B cell (primary cell): Measurements from ENCODE around the gene ZNF106. TPM values are rescaled to one million over a fixed set of nuclear protein-coding genes. Genes with fewer than 3 reads are reported as not detected.

Experiments
- ATAC-seq: fragments of 200-7000 bp; cut with Tn5 transposase; one replicate; pipeline ENCODE4 v1.10.0; 2021; ENCODE audit warnings: low read depth, mild to moderate bottlenecking, moderate number of reproducible peaks, moderate library complexity
- CTCF ChIA-PET: fragments of 350-600 bp; sonication (Branson Sonifier 250); formaldehyde crosslinking; loops from one replicate; lab custom pipeline; 2021; ENCODE audit warnings: antibody characterized with exemption, inconsistent platforms; lab: Charles Lee
- POLR2A ChIA-PET: fragments of 350-600 bp; sonication (Branson Sonifier 250); formaldehyde crosslinking; loops from one replicate; lab custom pipeline; 2021; ENCODE audit warnings: antibody characterized with exemption; lab: Charles Lee
- DNase-seq: peaks from one replicate; pipeline ENCODE4 v3.0.0; 2013
- H2AFZ ChIP-seq: 2 replicates; pipeline ENCODE4 v1.6.1; 2012; ENCODE audit warnings: mild to moderate bottlenecking, low read depth, low read length; ENCODE audit not compliant: insufficient read depth, poor library complexity, severe bottlenecking
- H3K27ac ChIP-seq, 2 donors: 1 replicate in 1 of 2; 2 replicates in 1 of 2; pipeline ENCODE4 v1.5.1; 2012 to 2013; ENCODE audit warnings: low read length in 2 of 2, mild to moderate bottlenecking in 2 of 2, moderate library complexity in 1 of 2
- H3K27me3 ChIP-seq, 4 experiments: fragments of 200-600 bp in 1 of 4; sonication (generic) in 1 of 4; replicated peaks in 1 of 4; 1 replicate in 2 of 4; 2 replicates in 2 of 4; pipeline versions ENCODE4 v1.6.1 to v1.7.0; 2013 to 2016; ENCODE audit warnings: low read length in 3 of 4, mild to moderate bottlenecking in 2 of 4, mixed read lengths in 1 of 4, moderate library complexity in 1 of 4; ENCODE audit not compliant: insufficient read depth in 4 of 4, control insufficient read depth in 3 of 4; ENCODE audit errors: control extremely low read depth in 1 of 4
- H3K36me3 ChIP-seq, 2 experiments: replicated peaks in 1 of 2; 1 replicate in 1 of 2; 2 replicates in 1 of 2; pipeline versions ENCODE4 v1.6.1 to v1.7.1; 2013; ENCODE audit warnings: low read length in 1 of 2; ENCODE audit not compliant: insufficient read depth in 2 of 2, control insufficient read depth in 1 of 2; ENCODE audit errors: control extremely low read depth in 1 of 2, extremely low read depth in 1 of 2
- H3K4me1 ChIP-seq, 2 donors: fragments of 200-600 bp in 1 of 2; sonication (generic) in 1 of 2; 1 replicate in 1 of 2; 2 replicates in 1 of 2; pipeline versions ENCODE4 v1.5.1 to v1.6.1; 2013 to 2017; ENCODE audit warnings: low read length in 2 of 2; ENCODE audit not compliant: control insufficient read depth in 2 of 2, insufficient read depth in 2 of 2
- H3K4me2 ChIP-seq: replicated peaks from 2 replicates; pipeline ENCODE3; 2012; ENCODE audit warnings: mild to moderate bottlenecking, low read depth, low read length; ENCODE audit not compliant: poor library complexity, severe bottlenecking
- H3K4me3 ChIP-seq, 5 experiments: fragments of 200-600 bp in 1 of 5; sonication (generic) in 1 of 5; 1 replicate in 3 of 5; 2 replicates in 2 of 5; pipeline versions ENCODE4 v1.5.1 to v1.7.0; 2011 to 2016; ENCODE audit warnings: low read length in 4 of 5, mild to moderate bottlenecking in 4 of 5, low read depth in 2 of 5, control low read depth in 1 of 5, moderate library complexity in 1 of 5; ENCODE audit not compliant: insufficient read depth in 1 of 5; ENCODE audit errors: control extremely low read depth in 1 of 5, extremely low read depth in 1 of 5
- H3K79me2 ChIP-seq: fragments of 200-600 bp; sonication (generic); one replicate; pipeline ENCODE4 v1.6.0; 2016; ENCODE audit warnings: low read length; ENCODE audit not compliant: control insufficient read depth, insufficient read depth
- H3K9ac ChIP-seq: fragments of 200-600 bp; sonication (generic); 2 replicates; pipeline ENCODE4 v1.6.1; 2017; ENCODE audit warnings: mild to moderate bottlenecking, low read length, moderate library complexity
- H3K9me3 ChIP-seq, 3 donors: one replicate each; pipeline versions ENCODE4 v1.6.1 to v1.7.1; 2013; ENCODE audit warnings: low read length in 2 of 3; ENCODE audit not compliant: control insufficient read depth in 2 of 3, insufficient read depth in 1 of 3; ENCODE audit errors: control extremely low read depth in 1 of 3
- H4K20me1 ChIP-seq: 2 replicates; pipeline ENCODE4 v1.6.0; 2012; ENCODE audit warnings: mild to moderate bottlenecking, low read length; ENCODE audit not compliant: insufficient read depth, control insufficient read depth, poor library complexity, severe bottlenecking
- H3K27ac Mint-ChIP-seq: one replicate; pipeline ENCODE4 v1.8.0; 2021; ENCODE audit warnings: mixed read lengths
- H3K27me3 Mint-ChIP-seq: one replicate; pipeline ENCODE4 v1.8.0; 2021; ENCODE audit warnings: mixed read lengths
- H3K4me1 Mint-ChIP-seq: one replicate; pipeline ENCODE4 v1.8.0; 2021; ENCODE audit warnings: mixed read lengths
- H3K4me3 Mint-ChIP-seq: one replicate; pipeline ENCODE4 v1.8.0; 2021; ENCODE audit warnings: mixed read lengths
- H3K9me3 Mint-ChIP-seq: one replicate; pipeline ENCODE4 v1.8.0; 2022; ENCODE audit warnings: mixed read lengths; ENCODE audit not compliant: insufficient read depth
- CTCF ChIP-seq: fragments of 200-600 bp; IDR thresholded peaks from one replicate; pipeline ENCODE4 v1.8.0; 2022; ENCODE audit warnings: antibody characterized with exemption, mild to moderate bottlenecking
- EZH2 ChIP-seq: IDR thresholded peaks from 2 replicates; pipeline ENCODE4 v1.6.1; 2012; ENCODE audit warnings: borderline replicate concordance, low read depth, mild to moderate bottlenecking, moderate library complexity, low read length; ENCODE audit not compliant: insufficient read depth, poor library complexity, severe bottlenecking
- WGBS: methylation state at CpG from one replicate; pipeline ENCODE4 v1.1.5; 2013; ENCODE audit warnings: missing lambda C conversion rate; ENCODE audit not compliant: insufficient coverage; 5-methylcytosine and 5-hydroxymethylcytosine counted together
- intact Hi-C: fragments of 100-400 bp; cut with micrococcal nuclease; formaldehyde crosslinking; loops from one replicate; pipeline ENCODE4 v1.10.0; 2022
- polyA plus RNA-seq: library from polyadenylated mRNA; depleted of rRNA; stranded (reverse); fragments of >200 nt; gene quantifications from 2 replicates; pipeline ENCODE4 v1.2.3, GENCODE V29; 2012
- total RNA-seq, 2 donors: library from RNA; stranded (reverse); fragments of 120-200 nt in 1 of 2; gene quantifications; 1 replicate in 1 of 2; 2 replicates in 1 of 2; pipeline versions ENCODE4 v1.2.3 to v1.2.4, GENCODE V29; 2013 to 2022

ZNF106 gene
- total and polyA plus RNA-seq, 2 donors (not counting 1 experiment from before 2014, with no cell fraction given), result 10.1 to 51.4 TPM

GRCh38 chr15:42374810-42375209 lies 116.1 kb downstream of the ZNF106 start:
- ChIA-PET CTCF (interaction anchor here (0.6 kb wide), 1 partner anchor 83 kb away, joined by 3 read pairs; no protein-coding TSS in a partner anchor), POLR2A (no interaction called here)
- DNase-seq (no peak), ATAC-seq (no peak)
- Histone ChIP-seq H2AFZ (no peak overlapping the region), H4K20me1 (no peaks in the 10 kb centered on the region), H3K9ac (no peak overlapping the region), H3K27ac (no peak overlapping the region), H3K4me3 (no peak overlapping the region), H3K79me2 (no peaks in the 10 kb centered on the region), H3K27me3 (no peaks in the 10 kb centered on the region), H3K4me2 (no peak overlapping the region), H3K4me1 (no peaks in the 10 kb centered on the region), H3K9me3 (peaks cover 3 to 7% (median 5%) of the 10 kb centered on the region in 3 donors), H3K36me3 (peaks cover 0 to 8% of the 10 kb centered on the region in 2 experiments)
- intact Hi-C loops, result no loop called here
- H3K27ac Mint-ChIP-seq, result no peak overlapping the region
- H3K4me1 Mint-ChIP-seq, result no peaks in the 10 kb centered on the region
- no peak for TF ChIP-seq CTCF
- H3K27me3 Mint-ChIP-seq, result no peaks in the 10 kb centered on the region
- no peak overlapping the region for H3K4me3 Mint-ChIP-seq
- no CpG with 5 or more reads among the region's 1 CpG for WGBS
- H3K9me3 Mint-ChIP-seq, result peaks cover 11% of the 10 kb centered on the region

- POLR2A ChIA-PET, result no interaction called here
- ATAC-seq, result no peak
- no peak overlapping the region for H3K27ac Mint-ChIP-seq
- peaks cover 3 to 7% (median 5%) of the 10 kb centered on the region in 3 donors for H3K9me3 ChIP-seq
- H2AFZ ChIP-seq, result no peak overlapping the region
- no peaks in the 10 kb centered on the region for H3K4me1 ChIP-seq
- intact Hi-C loops, result no loop called here
- no peaks in the 10 kb centered on the region for H3K4me1 Mint-ChIP-seq
- H4K20me1 ChIP-seq, result no peaks in the 10 kb centered on the region
- H3K9me3 Mint-ChIP-seq, result peaks cover 11% of the 10 kb centered on the region
- H3K27me3 Mint-ChIP-seq, result no peaks in the 10 kb centered on the region
- H3K36me3 ChIP-seq, result peaks cover 0 to 8% of the 10 kb centered on the region in 2 experiments
- WGBS, result 93% methylated on average over 2 of the region's 4 CpGs
- no peak overlapping the region for H3K4me3 Mint-ChIP-seq
- no peak for DNase-seq
- TF ChIP-seq CTCF, result no peak
- TF ChIP-seq EZH2, result no peak
- no peaks in the 10 kb centered on the region for H3K27me3 ChIP-seq
- no peak overlapping the region for H3K9ac ChIP-seq
- CTCF ChIA-PET, result interaction anchor here (0.6 kb wide), 1 partner anchor 84 kb away, joined by 3 read pairs; no protein-coding TSS in a partner anchor
- H3K4me2 ChIP-seq, result no peak overlapping the region
- H3K27ac ChIP-seq, result no peak overlapping the region
- H3K79me2 ChIP-seq, result no peaks in the 10 kb centered on the region
- no peak overlapping the region for H3K4me3 ChIP-seq
These were observed 117.0 kb downstream of the ZNF106 start for GRCh38 chr15:42373936-42374335.
